AG09309 (cell line): ENCODE measurements around the gene ARHGEF12.

ENCODE experiments used
- DNase-seq: peaks from one replicate; pipeline ENCODE4 v3.0.0-alpha.2; 2010; ENCODE audit warnings: low read depth
- H3K4me3 ChIP-seq: 2 replicates; pipeline ENCODE4 v1.5.1; 2011; ENCODE audit warnings: mild to moderate bottlenecking, low read depth, low read length, moderate library complexity; ENCODE audit not compliant: control insufficient read depth
- CTCF ChIP-seq: IDR thresholded peaks from 2 replicates; pipeline ENCODE4 v1.5.1; 2011; ENCODE audit warnings: mild to moderate bottlenecking, low read depth, low read length, inconsistent platforms; ENCODE audit not compliant: insufficient read depth, control insufficient read depth; ENCODE audit errors: missing control alignments

Gene ARHGEF12

GRCh38 chr11:120306519-120307242 lies 29.5 kb upstream of the ARHGEF12 start:
- DNase-seq = peak; percentile 71
- peak; percentile 77 for TF ChIP-seq CTCF
- H3K4me3 ChIP-seq = no peak overlapping the region

- no peak for TF ChIP-seq CTCF
- DNase-seq = no peak
- no peak overlapping the region for H3K4me3 ChIP-seq
Observed at GRCh38 chr11:120307476-120307875, 28.7 kb upstream of the ARHGEF12 start.

GRCh38 chr11:120308081-120308480 lies 28.1 kb upstream of the ARHGEF12 start:
- no peak overlapping the region for H3K4me3 ChIP-seq
- no peak for TF ChIP-seq CTCF
- DNase-seq = no peak

- TF ChIP-seq CTCF = no peak
- no peak for DNase-seq
- H3K4me3 ChIP-seq = no peak overlapping the region
Observed at GRCh38 chr11:120310870-120311269, 25.3 kb upstream of the ARHGEF12 start.

GRCh38 chr11:120314861-120315260 lies 21.4 kb upstream of the ARHGEF12 start:
- no peak for DNase-seq
- no peak overlapping the region for H3K4me3 ChIP-seq
- TF ChIP-seq CTCF = no peak

GRCh38 chr11:120316880-120317688 lies 19.1 kb upstream of the ARHGEF12 start:
- TF ChIP-seq CTCF = no peak
- DNase-seq = no peak
- no peak overlapping the region for H3K4me3 ChIP-seq
